GM21390 (cell line): ENCODE data around the gene RNF112.
"Not testable (repeated sequence)": the region's sequence is repeated elsewhere in the genome, so short reads cannot be mapped to it uniquely, and the experiment has no call there.

ENCODE experiments used
- ATAC-seq: cut with Tn5 transposase; IDR thresholded peaks from one replicate; pipeline ENCODE4 v1.9.1; 2021; ENCODE audit not compliant: unreplicated experiment

The RNF112 gene

GRCh38 chr17:19410091-19410490 is 941 bp upstream of the RNF112 start:
- ATAC-seq, result no peak

- no peak for ATAC-seq
Observed at GRCh38 chr17:19411631-19412030, 599 bp downstream of the RNF112 start.

DNA sequence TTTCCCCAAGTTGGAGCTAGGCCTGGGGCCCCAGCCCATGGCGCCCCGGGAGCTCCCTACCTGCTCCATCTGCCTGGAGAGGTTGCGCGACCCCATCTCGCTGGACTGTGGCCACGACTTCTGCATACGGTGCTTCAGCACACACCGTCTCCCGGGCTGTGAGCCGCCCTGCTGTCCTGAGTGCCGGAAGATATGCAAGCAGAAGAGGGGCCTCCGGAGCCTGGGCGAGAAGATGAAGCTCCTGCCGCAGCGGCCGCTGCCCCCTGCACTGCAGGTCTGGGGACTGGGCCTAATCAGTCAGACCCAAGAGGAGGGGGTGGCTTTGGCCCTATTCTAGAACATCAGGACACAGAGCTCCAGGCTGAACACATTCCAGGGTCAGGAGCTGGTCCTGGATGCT is 1.5 kb downstream of the RNF112 start:
- ATAC-seq, result no peak

- no peak for ATAC-seq
Observed at GRCh38 chr17:19412984-19413383, 2.0 kb downstream of the RNF112 start.

DNA sequence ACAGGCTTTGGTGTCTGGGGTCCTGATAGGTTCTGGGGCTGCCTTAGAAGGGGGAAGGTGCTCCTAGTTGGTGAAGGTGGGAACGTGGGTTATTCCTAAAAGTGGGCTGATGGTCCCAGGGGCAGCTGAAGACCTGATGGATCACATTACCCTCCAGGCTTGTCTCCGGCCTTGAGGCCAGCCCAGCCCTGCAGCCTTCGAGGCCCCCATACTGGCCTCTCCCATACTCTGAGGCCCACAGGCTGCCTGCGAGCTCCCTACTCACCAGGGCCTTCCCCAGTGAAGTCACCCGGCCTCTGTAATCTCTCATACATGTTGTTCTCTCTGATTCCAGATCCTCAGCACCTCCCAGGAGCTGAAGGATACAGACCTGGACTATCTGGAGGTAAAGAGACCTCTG is 2.7 kb downstream of the RNF112 start:
- no peak for ATAC-seq

DNA sequence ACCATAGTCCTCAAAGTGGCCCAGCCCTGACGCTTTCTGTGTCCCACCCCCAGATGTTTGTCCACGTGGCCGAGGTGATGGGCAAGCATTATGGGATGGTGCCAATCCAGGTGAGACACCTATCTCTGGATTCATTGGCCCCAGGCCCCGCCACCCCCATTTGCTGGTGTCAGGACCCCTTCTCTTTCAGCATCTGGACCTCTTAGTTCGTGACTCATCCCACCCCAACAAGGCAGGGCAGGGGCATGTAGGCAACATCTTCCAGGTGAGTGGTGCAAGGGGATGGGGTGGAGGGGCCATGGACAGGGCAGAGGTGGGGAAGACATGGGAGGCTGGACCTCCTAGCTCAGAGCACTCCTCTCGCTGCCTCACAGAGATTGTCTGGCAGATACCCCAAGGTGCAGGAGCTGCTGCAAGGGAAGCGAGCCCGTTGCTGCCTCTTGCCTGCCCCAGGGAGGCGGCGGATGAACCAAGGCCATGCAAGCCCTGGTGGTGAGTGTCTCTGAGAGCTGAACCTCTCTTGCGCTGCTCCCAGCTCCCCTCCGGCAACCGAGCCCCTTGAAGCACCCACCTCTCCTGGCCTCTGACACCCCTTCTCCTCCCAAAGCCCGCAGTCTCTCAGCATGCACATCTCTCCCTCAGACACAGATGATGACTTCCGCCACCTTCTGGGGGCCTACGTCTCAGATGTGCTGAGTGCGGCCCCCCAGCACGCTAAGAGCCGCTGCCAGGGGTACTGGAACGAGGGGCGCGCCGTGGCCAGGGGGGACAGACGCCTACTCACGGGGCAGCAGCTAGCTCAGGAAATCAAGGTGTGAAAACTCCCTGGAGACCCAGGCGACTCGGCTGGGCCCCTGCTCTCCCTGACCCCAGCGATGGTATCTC is 3.6 kb downstream of the RNF112 start:
- no peak for ATAC-seq

DNA sequence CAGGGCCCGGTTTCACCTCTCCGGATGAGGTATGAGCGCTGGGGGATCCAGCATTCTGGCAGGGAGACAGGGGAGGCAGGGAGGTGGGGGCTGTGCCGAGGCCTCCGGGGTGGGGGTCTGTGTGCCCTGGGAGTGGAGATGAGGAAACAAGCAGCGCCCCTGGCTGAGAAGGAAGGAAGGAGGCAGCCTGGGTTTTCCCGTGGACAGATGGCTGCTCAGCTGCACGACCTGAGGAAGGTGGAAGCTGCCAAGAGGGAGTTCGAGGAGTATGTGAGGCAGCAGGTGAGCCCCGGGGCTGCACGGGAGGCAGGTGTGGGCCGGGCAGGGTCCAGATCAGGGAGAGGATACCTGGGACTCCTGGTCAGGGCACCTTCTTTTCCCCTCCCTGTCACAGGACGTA is 4.3 kb downstream of the RNF112 start:
- ATAC-seq, result no peak

GRCh38 chr17:19415806-19416775 is 5.1 kb downstream of the RNF112 start:
- no peak for ATAC-seq

- no peak for ATAC-seq
Observed at GRCh38 chr17:19417611-19418010, 6.6 kb downstream of the RNF112 start.

GRCh38 chr17:19418251-19418992 is 7.4 kb downstream of the RNF112 start:
- ATAC-seq, result no peak

DNA sequence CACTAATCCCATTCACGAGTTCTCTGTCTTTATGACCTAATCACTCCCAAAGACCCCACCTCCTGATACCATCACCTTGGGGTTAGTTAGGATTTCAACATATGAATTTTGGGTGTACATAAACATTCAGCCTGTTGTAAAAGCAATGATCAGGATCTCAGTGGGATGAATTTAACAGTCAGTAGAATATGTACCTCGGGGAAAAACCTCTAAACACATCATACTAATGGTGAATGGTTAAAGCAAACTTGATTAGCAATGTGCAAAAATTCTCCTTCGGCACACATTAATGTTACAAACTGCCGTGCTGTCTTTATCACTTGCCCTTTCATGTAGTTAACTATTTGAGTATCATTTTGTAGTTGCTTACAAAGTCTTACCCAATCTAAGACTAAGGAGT is 10.2 kb downstream of the RNF112 start:
- no peak for ATAC-seq

DNA sequence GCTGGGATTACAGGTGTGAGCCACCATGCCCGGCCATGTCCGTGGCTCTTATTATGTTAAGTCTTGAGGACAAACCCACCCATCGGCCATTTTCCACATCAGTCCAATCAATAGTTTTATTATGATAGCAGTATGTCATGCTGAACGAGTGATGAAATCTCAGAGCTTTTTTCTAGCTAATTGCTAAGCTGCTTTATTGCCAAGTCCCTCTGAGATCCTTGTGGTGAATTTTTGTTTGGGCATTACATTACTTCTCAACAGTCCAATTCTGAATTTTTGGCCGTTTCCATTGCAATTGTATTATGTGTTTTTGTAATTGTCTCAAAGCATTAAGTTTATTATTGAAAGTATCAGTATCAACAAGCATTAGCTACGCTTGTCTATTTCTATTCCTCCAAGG is 10.9 kb downstream of the RNF112 start:
- no peak for ATAC-seq

GRCh38 chr17:19424934-19425868 is 14.2 kb downstream of the RNF112 start:
- no peak for ATAC-seq

- no peak for ATAC-seq
Observed at GRCh38 chr17:19426631-19427030, 15.6 kb downstream of the RNF112 start.

GRCh38 chr17:19431691-19432090 is 20.7 kb downstream of the RNF112 start:
- no peak for ATAC-seq

DNA sequence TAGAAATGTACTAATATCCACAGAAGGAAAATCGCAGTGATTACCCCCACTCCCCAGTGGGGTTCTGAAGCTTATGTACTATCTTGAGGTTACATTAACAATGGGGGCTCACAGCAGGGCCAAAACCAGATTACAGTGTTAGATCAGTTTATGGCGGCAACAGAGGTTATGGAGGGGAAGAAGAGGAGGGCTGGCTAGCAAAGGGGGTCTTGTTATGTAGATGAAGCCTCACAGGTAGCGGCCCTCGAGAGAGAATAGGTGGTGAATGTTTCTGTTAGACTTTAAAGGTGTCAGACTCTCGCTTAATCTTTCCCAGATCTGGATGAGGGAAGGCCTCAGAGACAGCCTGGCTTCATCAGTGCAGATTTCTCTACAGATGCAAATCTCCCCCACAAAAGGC is 22.2 kb downstream of the RNF112 start:
- no peak for ATAC-seq

GRCh38 chr17:19433727-19434340 is 22.8 kb downstream of the RNF112 start:
- no peak for ATAC-seq

DNA sequence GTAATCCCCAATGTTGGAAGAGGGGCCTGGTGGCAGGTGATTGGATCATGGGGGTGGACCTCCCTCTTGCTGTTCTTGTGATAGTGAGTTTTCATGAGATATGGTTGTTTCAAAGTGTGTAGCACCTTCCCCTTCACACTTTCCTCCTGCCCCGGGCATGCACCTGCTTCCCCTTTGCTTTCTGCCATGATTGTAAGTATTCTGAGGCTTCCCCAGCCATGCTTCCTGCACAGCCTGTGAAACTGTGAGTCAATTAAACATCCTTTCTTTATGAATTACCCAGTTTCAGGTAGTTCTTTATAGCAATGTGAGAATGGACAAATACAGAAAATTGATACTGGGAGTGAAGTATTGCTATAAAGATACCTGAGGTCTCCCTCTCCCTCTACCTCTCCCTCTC is 29.4 kb downstream of the RNF112 start:
- ATAC-seq, result no peak

GRCh38 chr17:19441288-19441687 is 30.3 kb downstream of the RNF112 start:
- not testable (repeated sequence) for ATAC-seq

DNA sequence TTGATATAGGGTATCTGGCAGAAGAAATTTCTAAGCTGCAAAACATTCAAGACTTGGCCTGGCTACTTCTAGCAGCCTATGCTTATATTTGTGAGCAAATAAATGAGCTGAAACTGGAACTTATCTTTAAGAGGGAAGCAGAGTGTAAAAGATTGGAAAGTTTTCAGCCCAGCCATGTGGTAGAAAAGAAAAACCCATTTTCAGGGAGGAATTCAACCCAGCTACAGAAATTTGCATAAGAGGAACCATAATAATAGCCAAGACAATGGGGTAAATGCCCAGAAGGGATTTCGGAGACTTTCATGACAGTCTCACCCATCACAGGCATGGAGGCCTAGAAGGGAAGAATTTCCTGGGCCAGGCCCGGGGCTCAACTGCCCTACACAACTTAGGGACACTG is 31.7 kb downstream of the RNF112 start:
- no peak for ATAC-seq
